ENCODE results near the gene SPEF1.

DNA sequence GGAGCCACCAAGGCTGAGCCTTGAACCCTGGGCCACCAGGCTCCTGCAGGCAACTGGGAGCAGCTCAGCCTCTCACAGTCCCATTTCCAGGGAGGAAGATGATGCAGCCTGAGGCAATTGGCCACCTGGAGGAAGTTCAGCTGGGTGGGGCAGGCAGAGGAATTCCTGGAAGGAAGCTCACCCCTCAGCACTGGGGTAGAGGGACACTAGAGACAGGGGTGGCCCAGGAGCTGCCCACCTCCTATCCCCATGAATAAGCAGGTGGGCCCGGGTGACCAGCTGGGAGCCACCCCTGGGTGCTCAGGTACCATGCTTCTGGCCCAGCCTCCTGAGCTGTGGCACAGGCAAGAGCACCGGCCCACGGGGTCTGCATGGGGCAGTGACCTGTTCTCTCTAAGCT lies 52.4 kb downstream of the SPEF1 start:
- TF ChIP-seq POLR2A (IDR thresholded peaks at IDR 0.05) (no peak), CTCF (IDR thresholded peaks at IDR 0.05) (no peak)
